ENCODE data around the gene PATL2. TPM values are rescaled to one million over a fixed set of nuclear protein-coding genes. Genes with fewer than 3 reads are reported as not detected.

PATL2 gene
- total and polyA plus RNA-seq, 10 donors: 17.0 to 64.2 (median 28.9) TPM

GRCh38 chr15:44718927-44719292 is 7.8 kb upstream of the PATL2 start:
- Histone ChIP-seq H3K27ac (peak overlapping the region; percentile 11 to 100 (median 87)), H3K4me1 (peaks cover 65 to 100% (median 97%) of the 10 kb centered on the region in 6 donors), H3K4me3 (peak overlapping the region in 2 of 8 donors; percentile 0 to 91), H3K27me3 (replicated peaks in 1 of 7) (no peaks in the 10 kb centered on the region), H3K9me3 (no peaks in the 10 kb centered on the region), H3K36me3 (peaks cover 5 to 65% (median 47%) of the 10 kb centered on the region in 6 donors)
- intact Hi-C loops (cut with DNase I; ENCODE audit: low total_unique reads): no loop called here
- TF ChIP-seq POLR2AphosphoS5 (IDR thresholded peaks at IDR 0.05) (peak in 2 of 3 donors; percentile 53 to 59), CTCF (IDR thresholded peaks at IDR 0.05 in 8 of 11, conservative IDR thresholded peaks at IDR 0.05 in 3 of 11) (no peak)
- no peak for DNase-seq
- WGBS, 5 donors: 79 to 91% (median 84%) methylated on average over 8 of the region's 8 CpGs

- H3K4me1 ChIP-seq: peaks cover 64 to 100% (median 97%) of the 10 kb centered on the region in 6 donors
- H3K9me3 ChIP-seq: no peaks in the 10 kb centered on the region
- H3K4me3 ChIP-seq: peak overlapping the region in 1 of 8 donors; percentile 91
- H3K36me3 ChIP-seq: peaks cover 5 to 71% (median 50%) of the 10 kb centered on the region in 6 donors
- 55 to 76% (median 59%) methylated on average over 4 of the region's 4 CpGs for WGBS, 5 donors
- no peak for TF ChIP-seq POLR2A (IDR thresholded peaks at IDR 0.05)
- no peak for TF ChIP-seq POLR2AphosphoS5 (IDR thresholded peaks at IDR 0.05)
- TF ChIP-seq CTCF (IDR thresholded peaks at IDR 0.05 in 8 of 11, conservative IDR thresholded peaks at IDR 0.05 in 3 of 11): no peak
- intact Hi-C loops (cut with DNase I; ENCODE audit: low total_unique reads): no loop called here
- H3K27me3 ChIP-seq (replicated peaks in 1 of 7): no peaks in the 10 kb centered on the region
- H3K27ac ChIP-seq: peak overlapping the region in 7 of 8 donors; percentile 11 to 100 (median 97)
- no peak for DNase-seq
Measured at GRCh38 chr15:44718180-44718926, 7.2 kb upstream of the PATL2 start.

- DNase-seq: no peak
- WGBS, 5 donors: 54 to 73% (median 65%) methylated on average over 2 of the region's 2 CpGs
- TF ChIP-seq CTCF (IDR thresholded peaks at IDR 0.05 in 8 of 11, conservative IDR thresholded peaks at IDR 0.05 in 3 of 11): no peak
- peak in 1 of 3 donors; percentile 33 for TF ChIP-seq POLR2AphosphoS5 (IDR thresholded peaks at IDR 0.05)
- TF ChIP-seq POLR2A (IDR thresholded peaks at IDR 0.05): no peak
- Histone ChIP-seq H3K4me3 (peak overlapping the region in 4 of 8 donors; percentile 68 to 96 (median 86)), H3K27ac (peak overlapping the region in 4 of 8 donors; percentile 100), H3K36me3 (peaks cover 5 to 83% (median 50%) of the 10 kb centered on the region in 6 donors), H3K9me3 (no peaks in the 10 kb centered on the region), H3K4me1 (peaks cover 64 to 91% (median 85%) of the 10 kb centered on the region in 6 donors), H3K27me3 (replicated peaks in 1 of 7) (no peaks in the 10 kb centered on the region)
- intact Hi-C loops (cut with DNase I; ENCODE audit: low total_unique reads): no loop called here
Measured at GRCh38 chr15:44716983-44717602, 6.0 kb upstream of the PATL2 start.

GRCh38 chr15:44715797-44716334 is 4.7 kb upstream of the PATL2 start:
- Histone ChIP-seq H3K4me3 (peak overlapping the region in 7 of 8 donors; percentile 5 to 96 (median 87)), H3K4me1 (peaks cover 59 to 79% (median 75%) of the 10 kb centered on the region in 6 donors), H3K27ac (peak overlapping the region in 6 of 8 donors; percentile 9 to 100 (median 100)), H3K9me3 (no peaks in the 10 kb centered on the region), H3K36me3 (peaks cover 5 to 83% (median 50%) of the 10 kb centered on the region in 6 donors), H3K27me3 (replicated peaks in 1 of 7) (no peaks in the 10 kb centered on the region)
- no peak for DNase-seq
- TF ChIP-seq CTCF (IDR thresholded peaks at IDR 0.05 in 8 of 11, conservative IDR thresholded peaks at IDR 0.05 in 3 of 11) (no peak), POLR2AphosphoS5 (IDR thresholded peaks at IDR 0.05) (peak in 1 of 3 donors; percentile 51)
- 49 to 75% (median 60%) methylated on average over 2 of the region's 2 CpGs for WGBS, 5 donors
- intact Hi-C loops (cut with DNase I; ENCODE audit: low total_unique reads): no loop called here

Measured in spleen (tissue), 11 donors.